Endothelial cell of hepatic sinusoid (primary cell): ENCODE data around the gene ZNF668.
"Not testable (repeated sequence)": the region's sequence is repeated elsewhere in the genome, so short reads cannot be mapped to it uniquely, and the experiment has no call there.

Experiments
- in situ Hi-C: cut with HindIII; loops from 2 replicates; pipeline ENCODE4 v1.10.0; 2017; ENCODE audit warnings: low sequenced_read_pairs

ZNF668 gene

GRCh38 chr16:31020536-31020935 is 53.5 kb downstream of the ZNF668 start:
- in situ Hi-C loops = no loop called here

DNA sequence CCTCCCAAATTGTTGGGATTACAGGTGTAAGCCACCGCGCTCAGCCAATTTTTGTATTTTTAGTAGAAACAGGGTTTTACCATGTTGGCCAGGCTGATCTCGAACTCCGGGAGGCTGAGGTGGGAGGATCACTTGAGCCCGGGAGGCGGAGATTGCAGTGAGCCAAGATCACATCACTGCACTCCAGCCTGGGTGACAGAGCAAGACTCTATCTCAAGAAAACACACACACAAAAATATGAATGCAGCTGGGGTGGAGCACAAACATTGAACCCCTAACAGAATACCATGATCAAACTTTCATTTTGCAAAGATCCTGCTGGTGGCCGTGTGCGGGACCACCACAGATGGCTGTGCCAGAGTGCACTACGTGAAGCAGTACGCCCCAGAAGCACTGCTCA is 56.3 kb downstream of the ZNF668 start:
- in situ Hi-C loops = not testable (repeated sequence)

DNA sequence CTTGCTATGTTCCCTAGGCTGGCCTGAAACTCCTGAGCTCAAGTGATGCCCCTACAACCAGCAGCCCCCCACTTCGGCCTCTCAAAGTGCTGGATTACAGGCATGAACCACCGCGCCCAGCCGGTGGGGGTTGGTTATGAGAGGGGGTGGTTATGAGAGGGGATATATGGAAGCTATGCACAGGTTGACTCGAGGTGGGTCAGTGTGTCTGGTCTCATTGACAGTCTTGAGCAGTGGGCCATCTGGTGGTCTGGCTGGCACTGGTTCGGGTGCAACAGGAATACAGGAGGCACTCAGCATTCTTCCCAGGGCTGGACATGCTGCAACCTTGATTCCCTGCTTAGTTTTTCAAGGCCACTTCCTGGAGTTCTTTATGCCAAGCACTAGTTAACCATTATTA is 58.0 kb downstream of the ZNF668 start:
- in situ Hi-C loops = no loop called here

- in situ Hi-C loops = not testable (repeated sequence)
These were observed 60.7 kb downstream of the ZNF668 start for GRCh38 chr16:31013292-31013691.

GRCh38 chr16:31011815-31012214 is 62.2 kb downstream of the ZNF668 start:
- in situ Hi-C loops = not testable (repeated sequence)
